ENCODE measurements around the gene AK5. TPM values are rescaled to one million over a fixed set of nuclear protein-coding genes. Genes with fewer than 3 reads are reported as not detected.

AK5 gene
- total RNA-seq, 3 donors from 2014 or later (not counting 1 experiment from before 2014, with no cell fraction given) = 9.4 to 29.8 (median 11.4) TPM

- 41% methylated on average over 10 of the region's 11 CpGs for WGBS (ENCODE audit: insufficient coverage)
- Mint-ChIP-seq H3K27ac (peak overlapping the region in 1 of 2 donors; percentile 41), H3K4me1 (peaks cover 8 to 10% of the 10 kb centered on the region in 2 donors), H3K27me3 (ENCODE audit: low read depth in 2 of 2) (no peaks in the 10 kb centered on the region), H3K9me3 (no peaks in the 10 kb centered on the region), H3K4me3 (peak overlapping the region; percentile 54), H3K36me3 (no peaks in the 10 kb centered on the region)
- no peaks in the 10 kb centered on the region for H3K9me3 ChIP-seq (ENCODE audit: control insufficient read depth, insufficient read depth, low read length)
- H3K27ac ChIP-seq (ENCODE audit: low read length) = no peak overlapping the region
- DNase-seq (peak; percentile 42 to 83), ATAC-seq (peak in 2 of 3 donors; percentile 75 to 76)
- H3K36me3 ChIP-seq (ENCODE audit: control insufficient read depth, insufficient read depth, low read length) = no peaks in the 10 kb centered on the region
- no peak overlapping the region for H3K4me3 ChIP-seq (ENCODE audit: low read length)
- H3K27me3 ChIP-seq (ENCODE audit: control insufficient read depth, insufficient read depth, low read length) = no peaks in the 10 kb centered on the region
- intact Hi-C loops (cut with micrococcal nuclease) = loop anchor here (1.0 to 10.0 kb wide), 3 partner anchors 249 to 1379 kb away; partner anchors contain the start of gene AK5
- peaks cover 9% of the 10 kb centered on the region for H3K4me1 ChIP-seq (ENCODE audit: control insufficient read depth, insufficient read depth, low read length)
- peak; percentile 76 for TF ChIP-seq CTCF (IDR thresholded peaks at IDR 0.05)
These were observed 252.0 kb downstream of the AK5 start for GRCh38 chr1:77533660-77534305.

- 93% methylated on average over 3 of the region's 5 CpGs for WGBS (ENCODE audit: insufficient coverage)
- ATAC-seq (no peak), DNase-seq (no peak)
- Histone ChIP-seq H3K4me1 (ENCODE audit: control insufficient read depth, insufficient read depth, low read length) (peaks cover 10% of the 10 kb centered on the region), H3K27me3 (ENCODE audit: control insufficient read depth, insufficient read depth, low read length) (no peaks in the 10 kb centered on the region), H3K9me3 (ENCODE audit: control insufficient read depth, insufficient read depth, low read length) (no peaks in the 10 kb centered on the region), H3K4me3 (ENCODE audit: low read length) (no peak overlapping the region), H3K36me3 (ENCODE audit: control insufficient read depth, insufficient read depth, low read length) (no peaks in the 10 kb centered on the region), H3K27ac (ENCODE audit: low read length) (no peak overlapping the region)
- intact Hi-C loops (cut with micrococcal nuclease) = loop anchor here (10.0 kb wide), 1 partner anchor 250 kb away; the partner anchor contains the start of gene AK5
- H3K27me3 Mint-ChIP-seq (ENCODE audit: low read depth in 2 of 2) = no peaks in the 10 kb centered on the region
- TF ChIP-seq CTCF (IDR thresholded peaks at IDR 0.05) = no peak
- no peaks in the 10 kb centered on the region for H3K9me3 Mint-ChIP-seq
- no peak overlapping the region for H3K27ac Mint-ChIP-seq
- H3K4me1 Mint-ChIP-seq = peaks cover 9 to 13% of the 10 kb centered on the region in 2 donors
- no peak overlapping the region for H3K4me3 Mint-ChIP-seq
- no peaks in the 10 kb centered on the region for H3K36me3 Mint-ChIP-seq
These were observed 252.6 kb downstream of the AK5 start for GRCh38 chr1:77534456-77534855.

- intact Hi-C loops (cut with micrococcal nuclease) = loop anchor here (10.0 kb wide), 1 partner anchor 252 kb away; the partner anchor contains the start of gene AK5
- H3K4me1 Mint-ChIP-seq = peaks cover 16 to 21% of the 10 kb centered on the region in 2 donors
- Histone ChIP-seq H3K27ac (ENCODE audit: low read length) (no peak overlapping the region), H3K4me1 (ENCODE audit: control insufficient read depth, insufficient read depth, low read length) (peaks cover 15% of the 10 kb centered on the region), H3K36me3 (ENCODE audit: control insufficient read depth, insufficient read depth, low read length) (no peaks in the 10 kb centered on the region), H3K27me3 (ENCODE audit: control insufficient read depth, insufficient read depth, low read length) (no peaks in the 10 kb centered on the region), H3K4me3 (ENCODE audit: low read length) (no peak overlapping the region), H3K9me3 (ENCODE audit: control insufficient read depth, insufficient read depth, low read length) (no peaks in the 10 kb centered on the region)
- no peak overlapping the region for H3K4me3 Mint-ChIP-seq
- no peak for ATAC-seq
- 80% methylated on average over 2 of the region's 2 CpGs for WGBS (ENCODE audit: insufficient coverage)
- no peaks in the 10 kb centered on the region for H3K27me3 Mint-ChIP-seq (ENCODE audit: low read depth in 2 of 2)
- TF ChIP-seq CTCF (IDR thresholded peaks at IDR 0.05) = no peak
- no peaks in the 10 kb centered on the region for H3K9me3 Mint-ChIP-seq
- H3K36me3 Mint-ChIP-seq = no peaks in the 10 kb centered on the region
- no peak for DNase-seq
- H3K27ac Mint-ChIP-seq = no peak overlapping the region
These were observed 255.0 kb downstream of the AK5 start for GRCh38 chr1:77536813-77537212.
